ENCODE measurements around the gene WDFY1.

DNA sequence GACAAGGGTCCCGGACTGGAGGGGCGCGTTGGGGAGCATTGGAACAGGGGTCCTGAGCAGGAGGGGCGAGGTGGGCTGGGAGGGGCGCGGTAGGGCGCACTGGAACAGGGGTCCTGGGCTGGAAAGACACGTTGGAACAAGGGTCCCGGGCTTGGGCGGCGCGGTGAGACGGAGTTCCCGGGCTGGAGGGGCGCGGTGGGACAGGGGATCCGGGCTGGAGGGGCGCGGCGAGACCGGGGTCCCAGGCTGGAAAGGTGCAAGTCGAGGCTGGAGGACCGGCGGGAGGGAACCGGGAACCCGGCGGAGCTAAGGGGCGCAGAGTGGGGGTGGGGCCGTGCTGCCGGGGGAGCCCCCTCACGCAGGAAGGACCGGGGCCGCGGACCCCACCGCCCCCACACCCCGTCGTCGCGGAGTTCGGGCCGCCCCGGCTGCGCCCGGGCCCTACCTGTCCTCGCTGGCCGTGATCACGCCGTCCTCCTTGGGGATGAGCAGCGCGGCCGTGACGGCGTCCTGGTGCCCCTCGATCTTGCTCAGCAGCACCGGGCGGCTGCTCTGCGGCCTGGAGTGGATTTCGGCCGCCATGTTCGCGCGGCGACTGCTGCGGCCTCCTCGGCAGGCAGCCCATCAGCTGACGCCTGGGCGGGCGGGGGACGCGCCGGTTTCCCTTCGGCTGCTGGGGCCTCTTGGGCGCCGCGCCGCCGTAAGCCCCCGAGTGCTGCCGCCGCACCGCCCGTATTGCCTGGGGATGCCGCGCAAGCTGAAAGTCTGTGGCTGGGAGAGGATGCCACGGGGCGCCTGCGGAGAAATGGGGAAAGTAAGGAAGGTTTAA, at the start of gene WDFY1:
- TF ChIP-seq, protein P1, sequence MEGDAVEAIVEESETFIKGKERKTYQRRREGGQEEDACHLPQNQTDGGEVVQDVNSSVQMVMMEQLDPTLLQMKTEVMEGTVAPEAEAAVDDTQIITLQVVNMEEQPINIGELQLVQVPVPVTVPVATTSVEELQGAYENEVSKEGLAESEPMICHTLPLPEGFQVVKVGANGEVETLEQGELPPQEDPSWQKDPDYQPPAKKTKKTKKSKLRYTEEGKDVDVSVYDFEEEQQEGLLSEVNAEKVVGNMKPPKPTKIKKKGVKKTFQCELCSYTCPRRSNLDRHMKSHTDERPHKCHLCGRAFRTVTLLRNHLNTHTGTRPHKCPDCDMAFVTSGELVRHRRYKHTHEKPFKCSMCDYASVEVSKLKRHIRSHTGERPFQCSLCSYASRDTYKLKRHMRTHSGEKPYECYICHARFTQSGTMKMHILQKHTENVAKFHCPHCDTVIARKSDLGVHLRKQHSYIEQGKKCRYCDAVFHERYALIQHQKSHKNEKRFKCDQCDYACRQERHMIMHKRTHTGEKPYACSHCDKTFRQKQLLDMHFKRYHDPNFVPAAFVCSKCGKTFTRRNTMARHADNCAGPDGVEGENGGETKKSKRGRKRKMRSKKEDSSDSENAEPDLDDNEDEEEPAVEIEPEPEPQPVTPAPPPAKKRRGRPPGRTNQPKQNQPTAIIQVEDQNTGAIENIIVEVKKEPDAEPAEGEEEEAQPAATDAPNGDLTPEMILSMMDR (IDR thresholded peaks at IDR 0.05) = peak in 1 of 6 experiments; percentile 17
- TF ChIP-seq POLR2A (IDR thresholded peaks at IDR 0.05) (peak in 3 of 4 donors; percentile 62 to 94 (median 66)), POLR2AphosphoS5 (IDR thresholded peaks at IDR 0.05) (peak; percentile 91 to 93), EP300 (IDR thresholded peaks at IDR 0.05) (peak in 1 of 4 donors; percentile 22)
